A549 treated with Mapracorat at 1 μM for 4 hours (cell line): ENCODE data around the gene UPK3B. TPM values are rescaled to one million over a fixed set of nuclear protein-coding genes. Genes with fewer than 3 reads are reported as not detected.

Source experiments
- total RNA-seq: library from RNA; stranded (reverse); fragments of 200-300 nt; extraction: Qiagen RNA extraction; gene quantifications from 5 replicates; pipeline ENCODE4 v1.2.3, GENCODE V29; 2022

The UPK3B gene
- total RNA-seq = 10.7 to 19.4 TPM (median 17.7 TPM) in 5 replicates

GRCh38 chr7:76509931-76510877, at the start of gene UPK3B:
TSS of gene UPK3B (plus strand) at chr7:76510552. CDS start at chr7:76510653, 101 bp downstream.

GRCh38 chr7:76461464-76462101, 48.8 kb upstream of the UPK3B start, which contains the start of gene DTX2:
TSS of gene DTX2 (plus strand) at chr7:76461709. CDS start at chr7:76480510, 18,801 bp downstream.

GRCh38 chr7:76543197-76543596, 32.8 kb downstream of the UPK3B start, which contains the start of gene SPDYE16:
TSS of gene SPDYE16 (minus strand) at chr7:76543297. CDS start at chr7:76541459, 1,838 bp downstream.

Other genes with a start within 250 kb of the UPK3B start
- gene HSPB1, start 207.9 kb upstream of the UPK3B start, total RNA-seq = 932 to 1,434 TPM (median 1,385 TPM) in 5 replicates
- 207 to 235 TPM (median 221 TPM) in 5 replicates for gene YWHAG, start 151.6 kb upstream of the UPK3B start, total RNA-seq
- gene SSC4D, start 100.9 kb upstream of the UPK3B start, total RNA-seq = 0.73 to 1.5 TPM (median 0.89 TPM) in 5 replicates
- gene ZP3, start 85.6 kb upstream of the UPK3B start, total RNA-seq = 17.8 to 21.0 TPM (median 20.2 TPM) in 5 replicates
- 27.6 to 35.4 TPM (median 29.8 TPM) in 5 replicates for gene DTX2, start 48.8 kb upstream of the UPK3B start, total RNA-seq
- not detected in 5 replicates for gene SPDYE16, start 32.7 kb downstream of the UPK3B start, total RNA-seq
- 22.1 to 25.7 TPM (median 24.2 TPM) in 5 replicates for gene POMZP3, start 116.7 kb downstream of the UPK3B start, total RNA-seq